Neural cell (in vitro differentiated cells): Measurements from ENCODE around the gene KIF27.

ENCODE experiments used
- EP300 ChIP-seq: fragments of 450-650 bp; conservative IDR thresholded peaks from 2 replicates; pipeline ENCODE4 v1.6.1; 2014; ENCODE audit warnings: antibody characterized with exemption, mild to moderate bottlenecking, moderate library complexity; ENCODE audit not compliant: poor library complexity, severe bottlenecking
- EZH2 ChIP-seq: fragments of 200-600, 300-800 bp; shearing (Covaris generic), sonication (generic); IDR thresholded peaks from 2 replicates; pipeline ENCODE4 v1.6.1; 2014; ENCODE audit warnings: antibody characterized with exemption, low read length, borderline replicate concordance, mild to moderate bottlenecking; ENCODE audit not compliant: insufficient read depth, poor library complexity, severe bottlenecking
- POLR2AphosphoS5 ChIP-seq: IDR thresholded peaks from 2 replicates; pipeline ENCODE4 v1.6.1; 2012
- RAD21 ChIP-seq: fragments of 450-650 bp; conservative IDR thresholded peaks from 2 replicates; pipeline ENCODE4 v1.6.1; 2014; ENCODE audit warnings: antibody characterized with exemption, mild to moderate bottlenecking, moderate library complexity
- TAF1 ChIP-seq: IDR thresholded peaks from 2 replicates; pipeline ENCODE4 v1.6.1; 2012; ENCODE audit warnings: low read depth
- TF ChIP-seq, protein P1 (sequence below): fragments of 450-650 bp; IDR thresholded peaks from 2 replicates; pipeline ENCODE4 v1.5.1; 2014; ENCODE audit warnings: antibody characterized with exemption, mild to moderate bottlenecking, moderate library complexity; ENCODE audit not compliant: poor library complexity, severe bottlenecking
- TF ChIP-seq, protein P2 (sequence below): IDR thresholded peaks from 2 replicates; pipeline ENCODE4 v1.6.1; 2012; ENCODE audit warnings: borderline replicate concordance

DNA sequence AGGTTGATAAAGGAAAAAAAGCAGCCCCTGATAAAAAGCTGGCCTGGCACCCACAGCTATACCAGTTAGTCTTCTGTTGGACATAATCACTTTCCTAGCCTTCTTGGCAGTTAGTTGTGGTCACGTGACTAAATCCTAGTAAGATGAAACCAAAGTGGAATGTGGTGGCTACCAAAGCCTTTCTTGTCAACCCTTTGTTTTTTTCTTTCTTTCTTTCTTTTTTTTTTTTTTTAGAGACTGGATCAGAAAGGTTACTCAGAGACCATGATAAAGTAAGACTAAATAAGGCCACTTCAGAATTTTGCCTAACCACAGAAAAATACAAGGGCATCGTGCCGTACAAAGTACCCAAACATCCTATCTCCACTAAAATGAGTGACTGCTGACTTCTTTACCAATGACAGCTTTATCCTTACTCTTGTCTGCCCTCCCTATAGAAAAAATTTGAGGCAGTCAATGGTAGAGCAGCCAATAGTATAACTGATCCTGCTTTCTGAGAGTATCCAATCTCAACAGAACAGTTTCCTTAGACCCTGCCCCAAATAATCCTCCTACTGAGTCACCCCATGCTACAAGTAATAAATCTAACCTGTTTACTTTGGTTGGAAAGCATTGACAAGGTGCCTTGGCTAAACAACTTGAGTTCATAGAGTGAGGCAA lies 14.2 kb upstream of the KIF27 start:
- TF ChIP-seq RAD21 (no peak), EP300 (no peak), POLR2AphosphoS5 (no peak), EZH2 (no peak), TAF1 (no peak)
- TF ChIP-seq, protein P1, sequence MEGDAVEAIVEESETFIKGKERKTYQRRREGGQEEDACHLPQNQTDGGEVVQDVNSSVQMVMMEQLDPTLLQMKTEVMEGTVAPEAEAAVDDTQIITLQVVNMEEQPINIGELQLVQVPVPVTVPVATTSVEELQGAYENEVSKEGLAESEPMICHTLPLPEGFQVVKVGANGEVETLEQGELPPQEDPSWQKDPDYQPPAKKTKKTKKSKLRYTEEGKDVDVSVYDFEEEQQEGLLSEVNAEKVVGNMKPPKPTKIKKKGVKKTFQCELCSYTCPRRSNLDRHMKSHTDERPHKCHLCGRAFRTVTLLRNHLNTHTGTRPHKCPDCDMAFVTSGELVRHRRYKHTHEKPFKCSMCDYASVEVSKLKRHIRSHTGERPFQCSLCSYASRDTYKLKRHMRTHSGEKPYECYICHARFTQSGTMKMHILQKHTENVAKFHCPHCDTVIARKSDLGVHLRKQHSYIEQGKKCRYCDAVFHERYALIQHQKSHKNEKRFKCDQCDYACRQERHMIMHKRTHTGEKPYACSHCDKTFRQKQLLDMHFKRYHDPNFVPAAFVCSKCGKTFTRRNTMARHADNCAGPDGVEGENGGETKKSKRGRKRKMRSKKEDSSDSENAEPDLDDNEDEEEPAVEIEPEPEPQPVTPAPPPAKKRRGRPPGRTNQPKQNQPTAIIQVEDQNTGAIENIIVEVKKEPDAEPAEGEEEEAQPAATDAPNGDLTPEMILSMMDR: no peak
- TF ChIP-seq, protein P2, sequence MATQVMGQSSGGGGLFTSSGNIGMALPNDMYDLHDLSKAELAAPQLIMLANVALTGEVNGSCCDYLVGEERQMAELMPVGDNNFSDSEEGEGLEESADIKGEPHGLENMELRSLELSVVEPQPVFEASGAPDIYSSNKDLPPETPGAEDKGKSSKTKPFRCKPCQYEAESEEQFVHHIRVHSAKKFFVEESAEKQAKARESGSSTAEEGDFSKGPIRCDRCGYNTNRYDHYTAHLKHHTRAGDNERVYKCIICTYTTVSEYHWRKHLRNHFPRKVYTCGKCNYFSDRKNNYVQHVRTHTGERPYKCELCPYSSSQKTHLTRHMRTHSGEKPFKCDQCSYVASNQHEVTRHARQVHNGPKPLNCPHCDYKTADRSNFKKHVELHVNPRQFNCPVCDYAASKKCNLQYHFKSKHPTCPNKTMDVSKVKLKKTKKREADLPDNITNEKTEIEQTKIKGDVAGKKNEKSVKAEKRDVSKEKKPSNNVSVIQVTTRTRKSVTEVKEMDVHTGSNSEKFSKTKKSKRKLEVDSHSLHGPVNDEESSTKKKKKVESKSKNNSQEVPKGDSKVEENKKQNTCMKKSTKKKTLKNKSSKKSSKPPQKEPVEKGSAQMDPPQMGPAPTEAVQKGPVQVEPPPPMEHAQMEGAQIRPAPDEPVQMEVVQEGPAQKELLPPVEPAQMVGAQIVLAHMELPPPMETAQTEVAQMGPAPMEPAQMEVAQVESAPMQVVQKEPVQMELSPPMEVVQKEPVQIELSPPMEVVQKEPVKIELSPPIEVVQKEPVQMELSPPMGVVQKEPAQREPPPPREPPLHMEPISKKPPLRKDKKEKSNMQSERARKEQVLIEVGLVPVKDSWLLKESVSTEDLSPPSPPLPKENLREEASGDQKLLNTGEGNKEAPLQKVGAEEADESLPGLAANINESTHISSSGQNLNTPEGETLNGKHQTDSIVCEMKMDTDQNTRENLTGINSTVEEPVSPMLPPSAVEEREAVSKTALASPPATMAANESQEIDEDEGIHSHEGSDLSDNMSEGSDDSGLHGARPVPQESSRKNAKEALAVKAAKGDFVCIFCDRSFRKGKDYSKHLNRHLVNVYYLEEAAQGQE: no peak
